Neural progenitor cell (in vitro differentiated cells): ENCODE data around the gene PIGW. TPM values are rescaled to one million over a fixed set of nuclear protein-coding genes. Genes with fewer than 3 reads are reported as not detected.
A peak's percentile ranks its signal among the peaks of the same experiment; 100 is the strongest.

ENCODE experiments used
- DNase-seq: peaks from one replicate; pipeline ENCODE4 v3.0.0-alpha.2; 2016; ENCODE audit warnings: low spot score
- H2AFZ ChIP-seq: fragments of 200-600 bp; sonication (generic); replicated peaks from 2 replicates; pipeline ENCODE4 v1.6.1; 2016; ENCODE audit warnings: antibody characterized with exemption
- H3F3A ChIP-seq: fragments of 200-600 bp; sonication (generic); 2 replicates; pipeline ENCODE4 v1.6.1; 2016; ENCODE audit warnings: antibody characterized with exemption, low read depth
- H3K27ac ChIP-seq: fragments of 200-600 bp; sonication (generic); 2 replicates; pipeline ENCODE4 v1.5.1; 2016; ENCODE audit warnings: mild to moderate bottlenecking
- H3K27me3 ChIP-seq: fragments of 200-600 bp; sonication (generic); 2 replicates; pipeline ENCODE4 v1.6.1; 2016; ENCODE audit warnings: mild to moderate bottlenecking, moderate library complexity
- H3K36me3 ChIP-seq: fragments of 200-600 bp; sonication (generic); 2 replicates; pipeline ENCODE4 v1.5.1; 2016
- H3K4me1 ChIP-seq: fragments of 200-600 bp; sonication (generic); 2 replicates; pipeline ENCODE4 v1.6.1; 2016; ENCODE audit warnings: mixed run types
- H3K4me2 ChIP-seq: fragments of 200-600 bp; sonication (generic); 2 replicates; pipeline ENCODE4 v1.6.1; 2016
- H3K4me3 ChIP-seq: fragments of 200-600 bp; sonication (generic); 2 replicates; pipeline ENCODE4 v1.5.1; 2016
- H3K79me2 ChIP-seq: fragments of 200-600 bp; sonication (generic); 2 replicates; pipeline ENCODE4 v1.6.1; 2016; ENCODE audit warnings: low read depth
- H3K9ac ChIP-seq: fragments of 200-600 bp; sonication (generic); 2 replicates; pipeline ENCODE4 v1.6.1; 2016
- H3K9me3 ChIP-seq: fragments of 200-600 bp; sonication (generic); 2 replicates; pipeline ENCODE4 v1.5.1; 2016; ENCODE audit warnings: low read depth
- H4K20me1 ChIP-seq: fragments of 200-600 bp; sonication (generic); 2 replicates; pipeline ENCODE4 v1.6.1; 2016; ENCODE audit warnings: low read depth
- H3K27ac Mint-ChIP-seq: 3 replicates; pipeline ENCODE4 v1.8.0; 2021; ENCODE audit warnings: mixed read lengths
- H3K27me3 Mint-ChIP-seq: 2 replicates; pipeline ENCODE4 v1.8.0; 2022; ENCODE audit warnings: low read depth, mild to moderate bottlenecking, inconsistent platforms, moderate library complexity, mixed read lengths; ENCODE audit not compliant: insufficient read depth
- H3K36me3 Mint-ChIP-seq: 3 replicates; pipeline ENCODE4 v1.8.0; 2021; ENCODE audit warnings: mixed read lengths
- H3K4me1 Mint-ChIP-seq: 3 replicates; pipeline ENCODE4 v1.8.0; 2021; ENCODE audit warnings: mixed read lengths
- H3K4me3 Mint-ChIP-seq: 3 replicates; pipeline ENCODE4 v1.8.0; 2021; ENCODE audit warnings: mild to moderate bottlenecking, moderate library complexity, mixed read lengths
- H3K9me3 Mint-ChIP-seq: 3 replicates; pipeline ENCODE4 v1.8.0; 2020; ENCODE audit warnings: mixed read lengths
- CTCF ChIP-seq: fragments of 200-600 bp; sonication (generic); IDR thresholded peaks from 2 replicates; pipeline ENCODE4 v1.5.1; 2017; ENCODE audit warnings: antibody characterized with exemption, mild to moderate bottlenecking
- EZH2 ChIP-seq: fragments of 200-600 bp; sonication (generic); IDR thresholded peaks from 2 replicates; pipeline ENCODE4 v1.6.1; 2017; ENCODE audit warnings: antibody characterized with exemption, mild to moderate bottlenecking, moderate library complexity
- EZH2phosphoT487 ChIP-seq: fragments of 200-600 bp; sonication (generic); IDR thresholded peaks from 2 replicates; pipeline ENCODE4 v1.6.1; 2017; ENCODE audit warnings: antibody characterized with exemption
- total RNA-seq: library from RNA; depleted of rRNA; stranded (reverse); fragments of >200 nt; gene quantifications from 2 replicates; pipeline ENCODE4 v1.2.3, GENCODE V29; 2015; ENCODE audit warnings: low replicate concordance

Gene PIGW
- total RNA-seq, 1 donor from 2014 or later, result 10.2 TPM

- H3K27ac Mint-ChIP-seq, result no peak overlapping the region
- no peak overlapping the region for H3K4me3 ChIP-seq
- H3K79me2 ChIP-seq, result no peaks in the 10 kb centered on the region
- no peak for DNase-seq
- H4K20me1 ChIP-seq, result no peaks in the 10 kb centered on the region
- no peak overlapping the region for H2AFZ ChIP-seq
- H3F3A ChIP-seq, result no peaks in the 10 kb centered on the region
- peaks cover 17% of the 10 kb centered on the region for H3K36me3 Mint-ChIP-seq
- H3K36me3 ChIP-seq, result no peaks in the 10 kb centered on the region
- no peak overlapping the region for H3K9ac ChIP-seq
- H3K9me3 Mint-ChIP-seq, result no peaks in the 10 kb centered on the region
- no peaks in the 10 kb centered on the region for H3K9me3 ChIP-seq
- no peak for TF ChIP-seq EZH2phosphoT487
- no peak for TF ChIP-seq EZH2
- TF ChIP-seq CTCF, result no peak
- no peaks in the 10 kb centered on the region for H3K4me1 Mint-ChIP-seq
- no peaks in the 10 kb centered on the region for H3K4me1 ChIP-seq
- no peak overlapping the region for H3K4me2 ChIP-seq
- H3K27ac ChIP-seq, result no peak overlapping the region
- H3K4me3 Mint-ChIP-seq, result no peak overlapping the region
- H3K27me3 Mint-ChIP-seq, result peaks cover 2% of the 10 kb centered on the region
- no peaks in the 10 kb centered on the region for H3K27me3 ChIP-seq
Observed at GRCh38 chr17:36511216-36511615, 23.6 kb upstream of the PIGW start.

- no peaks in the 10 kb centered on the region for H3K36me3 ChIP-seq
- H4K20me1 ChIP-seq, result no peaks in the 10 kb centered on the region
- H3K4me1 ChIP-seq, result no peaks in the 10 kb centered on the region
- H3K79me2 ChIP-seq, result no peaks in the 10 kb centered on the region
- peaks cover 12% of the 10 kb centered on the region for H3K36me3 Mint-ChIP-seq
- no peaks in the 10 kb centered on the region for H3F3A ChIP-seq
- no peak overlapping the region for H3K27ac Mint-ChIP-seq
- no peaks in the 10 kb centered on the region for H3K9me3 ChIP-seq
- H3K4me3 ChIP-seq, result no peak overlapping the region
- no peak for DNase-seq
- H3K4me1 Mint-ChIP-seq, result no peaks in the 10 kb centered on the region
- no peaks in the 10 kb centered on the region for H3K9me3 Mint-ChIP-seq
- H3K27ac ChIP-seq, result no peak overlapping the region
- no peak overlapping the region for H2AFZ ChIP-seq
- no peak overlapping the region for H3K4me3 Mint-ChIP-seq
- peaks cover 2% of the 10 kb centered on the region for H3K27me3 Mint-ChIP-seq
- no peak for TF ChIP-seq CTCF
- TF ChIP-seq EZH2phosphoT487, result no peak
- TF ChIP-seq EZH2, result no peak
- H3K27me3 ChIP-seq, result no peaks in the 10 kb centered on the region
- no peak overlapping the region for H3K9ac ChIP-seq
- H3K4me2 ChIP-seq, result no peak overlapping the region
Observed at GRCh38 chr17:36512641-36513040, 22.1 kb upstream of the PIGW start.

- Histone ChIP-seq H3K4me2 (no peak overlapping the region), H3K9ac (no peak overlapping the region), H3K4me1 (no peaks in the 10 kb centered on the region), H3K4me3 (no peak overlapping the region), H3K27ac (no peak overlapping the region), H3K79me2 (no peaks in the 10 kb centered on the region), H3F3A (no peaks in the 10 kb centered on the region), H4K20me1 (no peaks in the 10 kb centered on the region), H3K27me3 (no peaks in the 10 kb centered on the region), H3K9me3 (no peaks in the 10 kb centered on the region), H3K36me3 (no peaks in the 10 kb centered on the region), H2AFZ (no peak overlapping the region)
- Mint-ChIP-seq H3K4me1 (no peaks in the 10 kb centered on the region), H3K4me3 (no peak overlapping the region), H3K27ac (peak overlapping the region; percentile 43), H3K27me3 (no peaks in the 10 kb centered on the region), H3K36me3 (peaks cover 7% of the 10 kb centered on the region), H3K9me3 (no peaks in the 10 kb centered on the region)
- no peak for DNase-seq
- no peak for TF ChIP-seq EZH2phosphoT487
Observed at GRCh38 chr17:36514856-36515255, 19.9 kb upstream of the PIGW start.

GRCh38 chr17:36515837-36516236 is 18.9 kb upstream of the PIGW start:
- no peaks in the 10 kb centered on the region for H3K79me2 ChIP-seq
- H3K4me1 ChIP-seq, result no peaks in the 10 kb centered on the region
- no peaks in the 10 kb centered on the region for H3K27me3 ChIP-seq
- Mint-ChIP-seq H3K36me3 (peaks cover 5% of the 10 kb centered on the region), H3K4me1 (no peaks in the 10 kb centered on the region), H3K27me3 (no peaks in the 10 kb centered on the region), H3K27ac (no peak overlapping the region), H3K9me3 (no peaks in the 10 kb centered on the region), H3K4me3 (no peak overlapping the region)
- no peak overlapping the region for H2AFZ ChIP-seq
- no peak for TF ChIP-seq CTCF
- TF ChIP-seq EZH2phosphoT487, result no peak
- TF ChIP-seq EZH2, result no peak
- H3K27ac ChIP-seq, result no peak overlapping the region
- H3F3A ChIP-seq, result no peaks in the 10 kb centered on the region
- no peaks in the 10 kb centered on the region for H3K9me3 ChIP-seq
- no peak overlapping the region for H3K4me3 ChIP-seq
- H3K4me2 ChIP-seq, result no peak overlapping the region
- no peak for DNase-seq
- H4K20me1 ChIP-seq, result no peaks in the 10 kb centered on the region
- peaks cover 3% of the 10 kb centered on the region for H3K36me3 ChIP-seq
- no peak overlapping the region for H3K9ac ChIP-seq
